Neural progenitor cell (in vitro differentiated cells): ENCODE data around the gene MYCBP. TPM values are rescaled to one million over a fixed set of nuclear protein-coding genes. Genes with fewer than 3 reads are reported as not detected.

Source experiments
- DNase-seq: peaks from one replicate; pipeline ENCODE4 v3.0.0-alpha.2; 2016; ENCODE audit warnings: low spot score
- H2AFZ ChIP-seq: fragments of 200-600 bp; sonication (generic); replicated peaks from 2 replicates; pipeline ENCODE4 v1.6.1; 2016; ENCODE audit warnings: antibody characterized with exemption
- H3F3A ChIP-seq: fragments of 200-600 bp; sonication (generic); 2 replicates; pipeline ENCODE4 v1.6.1; 2016; ENCODE audit warnings: antibody characterized with exemption, low read depth
- H3K27ac ChIP-seq: fragments of 200-600 bp; sonication (generic); 2 replicates; pipeline ENCODE4 v1.5.1; 2016; ENCODE audit warnings: mild to moderate bottlenecking
- H3K27me3 ChIP-seq: fragments of 200-600 bp; sonication (generic); 2 replicates; pipeline ENCODE4 v1.6.1; 2016; ENCODE audit warnings: mild to moderate bottlenecking, moderate library complexity
- H3K36me3 ChIP-seq: fragments of 200-600 bp; sonication (generic); 2 replicates; pipeline ENCODE4 v1.5.1; 2016
- H3K4me1 ChIP-seq: fragments of 200-600 bp; sonication (generic); 2 replicates; pipeline ENCODE4 v1.6.1; 2016; ENCODE audit warnings: mixed run types
- H3K4me2 ChIP-seq: fragments of 200-600 bp; sonication (generic); 2 replicates; pipeline ENCODE4 v1.6.1; 2016
- H3K4me3 ChIP-seq: fragments of 200-600 bp; sonication (generic); 2 replicates; pipeline ENCODE4 v1.5.1; 2016
- H3K79me2 ChIP-seq: fragments of 200-600 bp; sonication (generic); 2 replicates; pipeline ENCODE4 v1.6.1; 2016; ENCODE audit warnings: low read depth
- H3K9ac ChIP-seq: fragments of 200-600 bp; sonication (generic); 2 replicates; pipeline ENCODE4 v1.6.1; 2016
- H3K9me3 ChIP-seq: fragments of 200-600 bp; sonication (generic); 2 replicates; pipeline ENCODE4 v1.5.1; 2016; ENCODE audit warnings: low read depth
- H4K20me1 ChIP-seq: fragments of 200-600 bp; sonication (generic); 2 replicates; pipeline ENCODE4 v1.6.1; 2016; ENCODE audit warnings: low read depth
- H3K27ac Mint-ChIP-seq: 3 replicates; pipeline ENCODE4 v1.8.0; 2021; ENCODE audit warnings: mixed read lengths
- H3K27me3 Mint-ChIP-seq: 2 replicates; pipeline ENCODE4 v1.8.0; 2022; ENCODE audit warnings: low read depth, mild to moderate bottlenecking, inconsistent platforms, moderate library complexity, mixed read lengths; ENCODE audit not compliant: insufficient read depth
- H3K36me3 Mint-ChIP-seq: 3 replicates; pipeline ENCODE4 v1.8.0; 2021; ENCODE audit warnings: mixed read lengths
- H3K4me1 Mint-ChIP-seq: 3 replicates; pipeline ENCODE4 v1.8.0; 2021; ENCODE audit warnings: mixed read lengths
- H3K4me3 Mint-ChIP-seq: 3 replicates; pipeline ENCODE4 v1.8.0; 2021; ENCODE audit warnings: mild to moderate bottlenecking, moderate library complexity, mixed read lengths
- H3K9me3 Mint-ChIP-seq: 3 replicates; pipeline ENCODE4 v1.8.0; 2020; ENCODE audit warnings: mixed read lengths
- CTCF ChIP-seq: fragments of 200-600 bp; sonication (generic); IDR thresholded peaks from 2 replicates; pipeline ENCODE4 v1.5.1; 2017; ENCODE audit warnings: antibody characterized with exemption, mild to moderate bottlenecking
- EZH2 ChIP-seq: fragments of 200-600 bp; sonication (generic); IDR thresholded peaks from 2 replicates; pipeline ENCODE4 v1.6.1; 2017; ENCODE audit warnings: antibody characterized with exemption, mild to moderate bottlenecking, moderate library complexity
- EZH2phosphoT487 ChIP-seq: fragments of 200-600 bp; sonication (generic); IDR thresholded peaks from 2 replicates; pipeline ENCODE4 v1.6.1; 2017; ENCODE audit warnings: antibody characterized with exemption
- total RNA-seq: library from RNA; depleted of rRNA; stranded (reverse); fragments of >200 nt; gene quantifications from 2 replicates; pipeline ENCODE4 v1.2.3, GENCODE V29; 2015; ENCODE audit warnings: low replicate concordance

The MYCBP gene
- total RNA-seq, 1 donor from 2014 or later = 36.5 TPM

- Mint-ChIP-seq H3K36me3 (peaks cover under 1% of the 10 kb centered on the region), H3K27me3 (peaks cover under 1% of the 10 kb centered on the region), H3K4me3 (peak overlapping the region; percentile 96), H3K27ac (peak overlapping the region; percentile 25), H3K4me1 (peaks cover 27% of the 10 kb centered on the region), H3K9me3 (no peaks in the 10 kb centered on the region)
- H4K20me1 ChIP-seq = peaks cover 12% of the 10 kb centered on the region
- H3K27me3 ChIP-seq = no peaks in the 10 kb centered on the region
- H3K4me1 ChIP-seq = peaks cover 11% of the 10 kb centered on the region
- peak overlapping the region; percentile 64 for H3K9ac ChIP-seq
- peak overlapping the region; percentile 87 for H3K4me3 ChIP-seq
- H3K27ac ChIP-seq = no peak overlapping the region
- peak overlapping the region; percentile 83 for H3K4me2 ChIP-seq
- H2AFZ ChIP-seq = peak overlapping the region; percentile 93
- peak; percentile 33 for DNase-seq
- peaks cover 44% of the 10 kb centered on the region for H3K79me2 ChIP-seq
- no peaks in the 10 kb centered on the region for H3K36me3 ChIP-seq
- H3K9me3 ChIP-seq = no peaks in the 10 kb centered on the region
- TF ChIP-seq EZH2phosphoT487 (no peak), CTCF (no peak), EZH2 (no peak)
- H3F3A ChIP-seq = peaks cover 10% of the 10 kb centered on the region
Observed at GRCh38 chr1:38860454-38860795, 12.7 kb downstream of the MYCBP start.

- H3K27ac ChIP-seq = no peak within 1 kb of the TSS
- Mint-ChIP-seq H3K27ac (peak within 1 kb of the TSS; percentile 25), H3K36me3 (peaks cover 2% of the 10 kb centered on the region), H3K9me3 (no peaks in the 10 kb centered on the region), H3K4me1 (peaks cover 27% of the 10 kb centered on the region), H3K4me3 (peak within 1 kb of the TSS; percentile 96), H3K27me3 (no peaks in the 10 kb centered on the region)
- no peaks in the 10 kb centered on the region for H3K36me3 ChIP-seq
- H3K79me2 ChIP-seq = peaks cover 44% of the 10 kb centered on the region
- peak within 1 kb of the TSS; percentile 93 for H2AFZ ChIP-seq
- H3K4me2 ChIP-seq = peak within 1 kb of the TSS; percentile 96
- H4K20me1 ChIP-seq = peaks cover 12% of the 10 kb centered on the region
- H3K27me3 ChIP-seq = no peaks in the 10 kb centered on the region
- H3F3A ChIP-seq = peaks cover 10% of the 10 kb centered on the region
- peak; percentile 100 for DNase-seq
- H3K9ac ChIP-seq = peak within 1 kb of the TSS; percentile 77
- no peaks in the 10 kb centered on the region for H3K9me3 ChIP-seq
- TF ChIP-seq CTCF (no peak), EZH2 (no peak), EZH2phosphoT487 (no peak)
- peak within 1 kb of the TSS; percentile 87 for H3K4me3 ChIP-seq
- H3K4me1 ChIP-seq = peaks cover 11% of the 10 kb centered on the region
Observed at GRCh38 chr1:38859561-38860453, 13.3 kb downstream of the MYCBP start, which contains the start of gene RRAGC. Gene RRAGC (minus strand): TSS chr1:38859772. CDS start chr1:38859646, 126 bp downstream.

- Mint-ChIP-seq H3K4me1 (peaks cover 27% of the 10 kb centered on the region), H3K27me3 (no peaks in the 10 kb centered on the region), H3K27ac (no peak overlapping the region), H3K9me3 (no peaks in the 10 kb centered on the region), H3K4me3 (peak overlapping the region; percentile 96), H3K36me3 (peaks cover 2% of the 10 kb centered on the region)
- Histone ChIP-seq H2AFZ (peak overlapping the region; percentile 70), H3F3A (peaks cover 10% of the 10 kb centered on the region), H3K36me3 (no peaks in the 10 kb centered on the region), H3K9ac (peak overlapping the region; percentile 77), H3K79me2 (peaks cover 44% of the 10 kb centered on the region), H3K4me1 (peaks cover 11% of the 10 kb centered on the region), H3K4me3 (peak overlapping the region; percentile 87), H3K9me3 (no peaks in the 10 kb centered on the region), H4K20me1 (peaks cover 12% of the 10 kb centered on the region), H3K27ac (no peak overlapping the region), H3K4me2 (peak overlapping the region; percentile 96), H3K27me3 (no peaks in the 10 kb centered on the region)
- no peak for TF ChIP-seq EZH2phosphoT487
- TF ChIP-seq CTCF = no peak
- TF ChIP-seq EZH2 = no peak
- DNase-seq = no peak
Observed at GRCh38 chr1:38858833-38859560, 14.2 kb downstream of the MYCBP start.
